ENCODE results near the gene LMX1B. TPM values are rescaled to one million over a fixed set of nuclear protein-coding genes. Genes with fewer than 3 reads are reported as not detected.

The LMX1B gene
- polyA plus RNA-seq, 1 experiment = not detected

DNA sequence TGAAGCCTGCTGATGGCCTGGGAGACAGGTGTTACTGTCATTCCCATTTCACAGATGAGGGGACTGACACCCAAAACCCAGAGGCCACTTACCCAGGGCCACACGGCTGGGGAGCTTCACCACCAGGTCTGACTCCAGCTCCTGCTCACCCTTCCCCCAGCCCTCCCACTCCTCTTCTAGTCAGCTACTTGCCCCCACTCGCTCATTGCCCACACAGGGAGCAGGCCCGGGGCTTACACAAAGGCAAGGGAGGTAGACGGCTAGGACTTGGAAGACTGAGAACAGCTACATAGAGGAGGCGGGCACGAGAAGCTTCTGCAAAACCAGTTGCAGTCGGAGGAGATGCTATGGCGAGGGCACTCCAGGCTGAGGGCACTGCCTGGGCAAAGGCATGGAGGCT is 21.3 kb downstream of the LMX1B start:
- DNase-seq (ENCODE audit: low read depth, low spot score) = no peak
- ChIA-PET CTCF (interaction anchor here (0.6 kb wide), 1 partner anchor 338 kb away, joined by 3 read pairs; no protein-coding TSS in a partner anchor), POLR2A (no interaction called here)
- no peaks in the 10 kb centered on the region for H3K9me3 ChIP-seq (ENCODE audit: control insufficient read depth, insufficient read depth, low read length)
- TF ChIP-seq CTCF (IDR thresholded peaks at IDR 0.05; ENCODE audit: low read depth, low read length) = no peak
- H3K4me3 ChIP-seq (ENCODE audit: low read depth, low read length) = no peak overlapping the region
- peaks cover 85% of the 10 kb centered on the region for H3K27me3 ChIP-seq (ENCODE audit: control insufficient read depth, insufficient read depth, low read length)
- H3K27ac ChIP-seq (ENCODE audit: low read depth, low read length) = no peak overlapping the region

DNA sequence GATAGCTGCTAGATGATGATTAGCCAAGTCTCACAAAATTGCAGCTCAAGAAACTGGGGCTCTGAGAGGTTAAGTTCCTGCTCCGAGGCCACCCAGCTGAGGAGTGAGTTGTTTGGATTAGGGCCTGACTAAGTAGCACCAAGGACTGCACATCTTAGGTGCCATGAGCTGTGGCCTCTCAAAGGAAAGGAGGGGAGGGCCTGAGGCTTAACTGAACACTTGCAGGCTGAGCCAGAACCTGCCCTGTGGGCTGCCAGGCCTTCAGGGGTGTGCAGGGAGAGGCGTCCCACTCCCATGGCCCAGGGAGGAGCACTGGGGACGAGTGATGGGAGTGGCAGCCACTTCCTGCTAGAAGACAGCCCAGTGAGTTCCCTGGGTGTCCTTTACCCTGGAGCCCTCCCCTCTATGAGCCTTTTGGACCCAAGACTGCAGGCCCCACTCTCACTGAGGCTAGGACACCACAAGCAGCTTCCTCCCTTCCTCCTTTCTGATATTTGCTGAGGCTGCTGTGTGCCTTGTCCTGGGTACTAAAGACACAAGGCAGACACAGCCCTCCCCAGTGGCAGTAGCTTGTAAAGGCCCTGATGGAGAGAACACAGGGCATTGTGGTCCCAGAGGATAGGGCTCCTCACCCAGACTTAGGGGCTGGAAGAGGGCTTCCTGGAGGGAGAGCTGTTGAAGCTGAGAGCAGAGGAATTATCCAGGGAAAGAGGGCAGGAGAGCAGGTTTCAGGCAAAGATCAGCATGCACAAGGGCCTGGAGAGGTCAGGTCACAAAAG is 22.1 kb downstream of the LMX1B start:
- POLR2A ChIA-PET = no interaction called here
- H3K27me3 ChIP-seq (ENCODE audit: control insufficient read depth, insufficient read depth, low read length) = peaks cover 86% of the 10 kb centered on the region
- H3K4me3 ChIP-seq (ENCODE audit: low read depth, low read length) = no peak overlapping the region
- H3K27ac ChIP-seq (ENCODE audit: low read depth, low read length) = no peak overlapping the region
- no peaks in the 10 kb centered on the region for H3K9me3 ChIP-seq (ENCODE audit: control insufficient read depth, insufficient read depth, low read length)
- TF ChIP-seq CTCF (IDR thresholded peaks at IDR 0.05; ENCODE audit: low read depth, low read length) = no peak
- no peak for DNase-seq (ENCODE audit: low read depth, low spot score)
- CTCF ChIA-PET = interaction anchor here (0.6 kb wide), 1 partner anchor 339 kb away, joined by 3 read pairs; no protein-coding TSS in a partner anchor

- H3K27me3 ChIP-seq (ENCODE audit: control insufficient read depth, insufficient read depth, low read length) = peaks cover 90% of the 10 kb centered on the region
Observed at GRCh38 chr9:126636983-126637798, 23.5 kb downstream of the LMX1B start.

GRCh38 chr9:126638571-126639132 is 24.9 kb downstream of the LMX1B start:
- Histone ChIP-seq H3K27ac (ENCODE audit: low read depth, low read length) (no peak overlapping the region), H3K27me3 (ENCODE audit: control insufficient read depth, insufficient read depth, low read length) (peaks cover 93% of the 10 kb centered on the region), H3K4me3 (ENCODE audit: low read depth, low read length) (no peak overlapping the region), H3K9me3 (ENCODE audit: control insufficient read depth, insufficient read depth, low read length) (no peaks in the 10 kb centered on the region)
- ChIA-PET POLR2A (no interaction called here), CTCF (no interaction called here)
- no peak for DNase-seq (ENCODE audit: low read depth, low spot score)
- no peak for TF ChIP-seq CTCF (IDR thresholded peaks at IDR 0.05; ENCODE audit: low read depth, low read length)

More at GRCh38 chr9:126636983-126637798, 23.5 kb downstream of the LMX1B start:
- Histone ChIP-seq H3K4me3 (ENCODE audit: low read depth, low read length) (no peak overlapping the region), H3K27ac (ENCODE audit: low read depth, low read length) (no peak overlapping the region), H3K9me3 (ENCODE audit: control insufficient read depth, insufficient read depth, low read length) (no peaks in the 10 kb centered on the region)
- no peak for DNase-seq (ENCODE audit: low read depth, low spot score)
- ChIA-PET CTCF (no interaction called here), POLR2A (interaction anchor here (0.5 kb wide), 1 partner anchor 53 kb away, joined by 4 read pairs; no protein-coding TSS in a partner anchor)
- TF ChIP-seq CTCF (IDR thresholded peaks at IDR 0.05; ENCODE audit: low read depth, low read length) = no peak
